Neural cell (in vitro differentiated cells): ENCODE data around the gene HAS3.

Experiments
- CTCF ChIP-seq: fragments of 450-650 bp; IDR thresholded peaks from 2 replicates; pipeline ENCODE4 v1.5.1; 2014; ENCODE audit warnings: antibody characterized with exemption, mild to moderate bottlenecking, moderate library complexity; ENCODE audit not compliant: poor library complexity, severe bottlenecking
- SMC3 ChIP-seq: fragments of 450-650 bp; conservative IDR thresholded peaks from 2 replicates; pipeline ENCODE4 v1.6.1; 2014; ENCODE audit warnings: antibody characterized with exemption, mild to moderate bottlenecking, moderate library complexity; ENCODE audit not compliant: poor library complexity

GRCh38 chr16:69056421-69056820 is 49.0 kb upstream of the HAS3 start:
- no peak for TF ChIP-seq SMC3
- no peak for TF ChIP-seq CTCF
